Ureter (tissue), 1 donor: ENCODE results near the gene SLC2A9. TPM values are rescaled to one million over a fixed set of nuclear protein-coding genes. Genes with fewer than 3 reads are reported as not detected.
A peak's percentile ranks its signal among the peaks of the same experiment; 100 is the strongest.

Source experiments
- DNase-seq: peaks from one replicate; pipeline ENCODE4 v3.0.0-alpha.2; 2020; ENCODE audit warnings: low spot score
- total RNA-seq: library from RNA; stranded (reverse); gene quantifications from one replicate; pipeline ENCODE4 v1.2.4, GENCODE V29; 2023
- donor health status: DM: yes; HTN: yes; CAD: no.

SLC2A9 gene
- total RNA-seq, 1 donor from 2014 or later: 67.5 TPM

DNA sequence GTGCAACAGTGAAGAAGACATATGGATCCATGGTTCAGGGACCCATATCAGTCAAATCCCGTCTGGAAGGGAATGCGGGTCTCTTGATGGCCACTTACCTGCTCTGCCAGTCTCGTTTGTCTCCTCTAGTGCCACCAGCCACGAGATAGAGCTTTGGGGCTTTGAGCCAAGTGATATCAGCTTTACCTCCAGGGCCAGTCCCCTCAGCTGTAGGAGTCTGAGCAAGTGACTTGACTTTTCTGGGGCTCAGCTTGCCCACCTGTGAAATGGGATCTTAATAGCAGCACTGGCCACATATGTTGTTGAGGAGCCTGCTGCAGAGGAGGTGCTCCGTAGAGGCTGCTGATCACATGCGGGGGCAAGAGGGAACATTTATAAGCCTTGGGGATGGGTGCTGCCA is 1.2 kb downstream of the SLC2A9 start:
- DNase-seq: no peak

DNA sequence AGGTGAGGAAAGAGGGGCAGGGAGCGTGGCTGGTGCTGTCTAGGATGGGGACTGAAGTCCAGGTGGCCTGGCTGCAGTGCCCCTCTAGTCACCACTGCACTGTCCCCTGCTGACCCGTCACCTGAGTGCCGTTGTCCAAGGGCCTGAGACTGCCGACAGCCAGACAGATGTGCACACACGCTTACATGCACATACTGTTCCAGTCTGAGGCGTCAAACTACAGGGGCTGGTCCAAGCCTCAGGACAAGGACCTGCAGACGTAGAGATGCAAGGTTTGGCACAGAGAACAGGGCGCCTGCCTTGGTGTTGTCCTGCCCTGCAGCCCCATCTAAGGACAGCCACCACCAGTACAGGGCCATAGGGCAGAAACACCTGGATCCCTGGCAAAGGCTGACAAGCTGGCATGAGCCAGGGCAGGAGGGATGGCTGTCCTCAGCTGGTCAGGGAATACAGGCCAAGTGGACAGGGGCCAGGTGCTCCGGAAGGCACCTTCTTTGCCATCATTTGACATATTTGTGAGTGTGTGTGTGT is 1.7 kb downstream of the SLC2A9 start:
- no peak for DNase-seq

DNA sequence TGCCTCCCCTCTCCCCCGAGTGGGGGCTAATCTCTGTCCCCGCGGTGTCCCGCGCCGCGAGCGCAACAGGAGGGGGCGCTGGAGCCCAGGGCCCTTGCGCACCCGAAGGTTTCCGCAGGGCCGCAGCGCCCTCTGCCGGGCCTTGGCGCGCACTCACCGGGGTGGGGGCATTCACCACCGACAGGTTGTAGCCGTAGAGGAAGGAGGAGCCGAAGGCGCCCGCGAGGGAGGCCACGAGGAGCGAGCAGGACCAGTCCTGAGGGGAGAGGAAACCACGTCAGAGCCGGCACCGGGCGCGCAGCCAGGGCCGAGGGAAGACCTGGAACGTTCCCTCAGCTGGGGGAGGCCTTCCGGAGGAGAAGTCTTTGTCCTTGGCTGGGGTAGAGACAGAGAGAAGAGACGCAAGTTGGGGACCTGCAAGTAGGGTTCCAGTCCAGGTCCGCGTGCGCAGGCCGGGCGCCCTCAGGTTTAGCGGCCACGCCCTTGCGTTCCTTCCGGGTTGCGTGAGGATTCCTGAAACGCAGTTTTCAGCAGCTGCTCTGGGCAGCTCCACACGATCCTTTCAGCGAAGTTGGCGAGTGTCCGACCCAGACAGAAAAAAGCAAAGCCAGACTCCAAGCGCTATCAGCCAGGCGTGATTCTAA is 2.4 kb downstream of the SLC2A9 start:
- peak; percentile 98 for DNase-seq

DNA sequence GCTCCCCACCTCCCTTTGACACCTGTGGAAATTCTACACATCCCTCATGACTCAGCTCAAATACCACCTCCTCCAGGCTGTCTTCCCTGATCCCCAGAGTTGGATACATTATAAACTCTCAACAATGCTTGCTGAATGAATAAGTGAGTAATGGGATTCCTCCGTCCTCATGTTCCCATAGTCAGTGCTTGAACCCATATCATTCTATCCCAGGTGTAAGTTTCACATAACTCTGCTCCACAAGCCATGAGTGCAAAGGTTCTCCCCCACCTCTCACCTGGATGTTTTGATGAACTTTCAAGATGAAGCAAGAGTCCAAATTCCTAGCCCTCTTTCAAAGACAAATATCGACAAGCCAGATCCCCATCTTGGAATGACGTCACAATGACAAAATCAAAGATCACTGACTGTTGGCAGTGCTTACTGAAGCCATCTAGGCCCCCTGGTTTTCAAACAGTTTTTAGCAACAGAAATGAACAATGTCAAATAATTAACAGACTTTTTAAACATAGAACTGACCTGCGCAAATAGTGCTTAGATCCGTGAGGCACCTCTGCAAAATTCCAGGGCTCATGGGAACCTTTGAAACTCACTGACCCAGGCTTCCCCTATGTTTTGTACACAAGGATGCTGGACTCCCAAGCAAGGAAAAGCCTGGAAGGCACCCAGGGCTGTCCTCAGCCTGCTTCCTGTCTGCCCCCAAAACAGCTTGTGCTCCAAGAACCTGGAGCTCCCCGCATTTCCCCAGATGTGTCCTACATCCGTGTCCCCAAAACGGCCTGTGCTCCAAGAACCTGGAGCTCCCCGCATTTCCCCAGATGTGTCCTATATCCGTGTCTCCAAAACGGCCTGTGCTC is 4.0 kb downstream of the SLC2A9 start:
- DNase-seq: no peak

DNA sequence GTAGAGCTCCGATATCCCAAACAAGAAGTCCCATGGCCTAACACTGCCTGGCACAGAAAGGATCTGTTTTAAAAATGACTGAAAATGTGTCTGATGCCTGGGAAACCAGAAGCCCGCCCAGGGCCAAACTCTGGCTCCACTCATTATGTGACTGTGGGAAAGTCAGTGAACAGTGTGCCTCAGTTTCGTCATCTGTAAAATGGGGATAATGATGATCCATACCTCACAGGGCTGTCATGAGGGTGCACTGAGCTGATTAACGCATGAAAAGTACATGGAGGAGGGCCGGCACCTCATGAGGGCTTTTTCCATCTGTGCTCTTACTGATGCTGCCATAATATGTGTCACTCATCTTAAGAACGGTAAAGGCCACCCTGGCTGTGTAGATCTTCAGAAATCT is 5.1 kb downstream of the SLC2A9 start:
- no peak for DNase-seq

DNA sequence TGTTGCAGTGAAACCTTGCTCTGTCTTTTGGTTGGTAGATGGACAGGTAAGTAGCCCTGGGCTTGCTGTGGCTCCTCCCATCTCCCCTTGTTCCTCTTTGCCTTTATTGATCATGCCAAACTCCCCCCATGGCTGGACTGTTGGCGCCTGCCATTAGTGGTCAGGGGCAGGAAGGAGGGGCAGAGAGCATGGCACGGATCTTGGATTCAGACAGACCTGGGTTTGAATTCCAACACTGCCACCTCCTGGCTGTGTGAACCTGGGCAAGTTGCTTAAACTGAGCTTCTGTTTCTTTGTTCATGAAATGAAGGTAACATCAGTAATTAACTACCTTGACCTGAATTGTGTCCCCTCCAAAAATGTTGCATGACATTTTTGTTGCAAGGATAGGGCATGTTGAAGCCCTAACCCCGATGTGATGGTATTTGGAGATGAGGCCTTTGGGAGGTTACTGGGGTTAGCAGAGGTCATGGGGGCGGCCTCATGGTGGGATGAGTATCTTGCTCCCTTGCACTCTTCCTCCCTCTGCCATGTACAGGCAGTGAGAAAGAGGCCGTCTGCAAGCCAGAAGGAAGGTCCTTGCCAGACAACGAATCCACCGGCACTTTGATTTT is 6.0 kb downstream of the SLC2A9 start:
- DNase-seq: no peak

DNA sequence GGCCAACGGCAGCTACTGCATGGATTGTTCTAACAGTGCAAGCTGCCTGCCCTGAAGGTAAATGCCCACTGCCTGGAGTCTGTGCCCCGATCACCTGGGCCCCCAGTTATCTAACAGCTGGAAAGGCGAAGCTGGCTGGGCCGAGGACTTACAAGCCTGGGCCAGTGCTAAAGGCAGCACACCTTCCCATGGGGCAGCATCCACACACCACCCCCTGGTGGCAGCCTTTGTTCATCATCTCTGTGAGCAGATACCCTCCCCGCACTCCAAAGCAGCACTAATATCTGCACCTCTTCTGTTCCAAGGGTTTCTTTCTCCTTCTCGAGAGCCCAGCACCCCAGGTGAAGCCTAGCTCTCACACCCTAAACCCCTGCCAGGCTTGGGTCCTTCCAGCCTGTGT is 7.6 kb downstream of the SLC2A9 start:
- DNase-seq: no peak

DNA sequence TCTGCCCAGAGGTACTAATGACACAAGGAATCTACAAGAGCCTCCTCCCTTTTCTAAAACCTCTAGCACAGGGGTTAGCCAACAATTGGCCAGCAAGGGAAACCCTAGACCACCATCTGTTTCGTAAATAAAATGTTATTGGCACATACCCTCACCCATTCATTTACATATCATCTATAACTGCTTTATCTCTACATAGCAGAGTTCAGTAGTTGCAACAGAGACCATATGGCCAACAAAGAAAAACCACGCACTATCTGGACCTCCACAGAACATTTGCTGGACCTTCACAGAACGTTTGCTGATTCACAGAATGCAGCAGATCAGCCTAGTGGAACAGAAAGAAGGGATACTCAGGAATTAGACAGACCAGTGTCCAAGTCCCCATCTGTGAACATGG is 9.4 kb downstream of the SLC2A9 start:
- DNase-seq: no peak

DNA sequence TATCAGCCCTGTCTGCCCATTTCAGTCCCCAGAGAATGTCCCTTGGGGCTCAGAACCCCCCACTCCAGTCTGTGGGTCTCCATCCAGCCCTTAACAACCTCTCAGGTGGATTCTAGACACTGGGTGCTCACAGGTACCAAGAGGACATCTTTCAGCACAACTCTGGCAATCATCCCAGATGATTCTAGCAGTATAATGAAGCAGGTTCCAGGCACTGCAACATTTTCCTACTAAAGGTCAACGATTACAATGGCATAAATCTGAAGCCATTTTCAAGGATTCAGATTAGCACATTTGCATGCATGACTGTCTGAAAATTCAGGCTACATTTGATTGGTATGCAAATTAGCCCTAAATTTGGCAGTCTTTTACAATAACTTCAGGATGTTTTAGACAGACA is 10.0 kb downstream of the SLC2A9 start:
- DNase-seq: no peak

DNA sequence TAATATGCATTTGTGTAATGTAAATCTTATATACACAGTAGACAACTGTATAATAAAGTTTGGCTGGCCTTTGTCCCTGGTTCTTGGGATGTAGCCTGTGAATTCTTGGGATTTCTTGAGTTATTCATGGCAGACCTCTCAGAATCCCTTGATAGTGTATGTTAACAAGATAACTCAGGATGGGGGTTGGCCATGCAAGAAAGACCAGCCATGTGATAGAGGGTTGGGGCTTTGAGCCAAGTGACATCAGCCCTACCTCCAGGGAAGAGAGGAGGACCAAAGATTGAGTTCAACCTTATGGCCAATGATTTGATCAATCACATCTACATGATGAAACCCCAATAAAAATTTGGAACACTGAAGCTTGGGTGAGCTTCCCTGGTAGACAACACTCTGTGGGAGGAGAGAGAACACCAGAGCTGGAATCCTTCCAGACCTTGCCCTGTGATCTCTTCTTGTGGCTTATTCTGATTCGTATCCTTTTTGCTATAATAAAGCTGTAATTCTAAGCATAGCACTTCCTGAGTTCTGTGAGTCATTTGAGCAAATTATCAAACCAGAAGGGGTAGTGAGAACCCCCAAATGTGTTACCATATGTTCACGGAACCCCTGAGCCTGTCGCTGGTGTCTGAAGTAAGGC is 11.3 kb downstream of the SLC2A9 start:
- no peak for DNase-seq

DNA sequence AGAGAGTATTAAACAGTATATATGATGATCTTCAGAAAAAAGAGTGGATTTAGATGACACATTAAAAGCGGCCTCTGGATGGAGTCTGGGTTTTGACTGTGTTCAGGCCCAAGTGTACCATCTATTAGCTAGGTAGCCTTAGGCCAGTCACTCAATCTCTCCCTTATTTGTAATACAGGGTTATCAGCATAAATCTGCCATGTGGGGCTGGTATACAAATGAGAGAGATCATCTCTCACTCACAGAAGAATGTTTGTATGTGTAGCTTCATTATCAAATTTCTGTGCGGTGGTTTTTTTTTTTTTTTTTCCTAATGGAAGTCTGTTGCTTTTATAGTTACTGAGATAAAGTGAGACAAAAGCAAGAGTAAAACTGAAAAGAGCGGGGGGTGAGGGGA is 12.7 kb downstream of the SLC2A9 start:
- DNase-seq: no peak

DNA sequence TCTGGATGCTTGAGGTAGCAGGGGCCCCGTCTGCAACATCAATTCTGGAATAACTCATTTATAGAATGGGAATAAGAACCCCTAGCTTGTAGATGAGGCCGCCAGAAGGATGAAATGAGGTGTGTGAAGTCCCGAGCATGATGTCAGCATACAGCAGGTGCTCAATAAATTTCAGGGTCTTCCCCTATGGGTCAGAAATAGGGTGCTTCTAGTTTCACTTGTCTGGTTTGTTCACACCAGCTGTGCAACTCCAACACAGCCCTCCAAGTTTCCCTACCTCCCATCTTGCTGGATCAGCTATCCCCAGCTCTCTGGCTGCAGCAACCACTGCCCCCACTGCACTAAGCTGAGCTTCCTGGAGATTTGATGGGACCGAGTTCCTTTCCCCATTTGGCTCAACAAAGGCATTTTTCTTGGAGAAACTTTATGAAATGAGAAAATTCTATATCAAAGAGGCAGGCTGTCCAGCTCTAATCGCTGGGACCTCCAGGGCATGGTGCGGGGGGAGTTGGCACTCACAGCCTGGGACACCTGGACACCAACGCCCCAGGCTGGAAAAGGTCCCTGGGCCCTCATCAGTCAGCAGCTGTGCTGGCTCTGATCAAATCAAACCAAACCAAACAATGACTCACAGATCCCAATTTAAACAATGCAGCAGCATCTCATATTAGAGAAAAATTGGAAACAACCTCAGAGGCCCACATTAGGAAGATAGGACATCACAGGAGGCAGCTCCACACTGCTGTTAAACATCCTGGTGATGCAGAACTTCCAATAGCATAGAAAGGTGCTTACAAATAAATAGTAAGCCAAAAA is 13.3 kb downstream of the SLC2A9 start:
- DNase-seq: no peak

DNA sequence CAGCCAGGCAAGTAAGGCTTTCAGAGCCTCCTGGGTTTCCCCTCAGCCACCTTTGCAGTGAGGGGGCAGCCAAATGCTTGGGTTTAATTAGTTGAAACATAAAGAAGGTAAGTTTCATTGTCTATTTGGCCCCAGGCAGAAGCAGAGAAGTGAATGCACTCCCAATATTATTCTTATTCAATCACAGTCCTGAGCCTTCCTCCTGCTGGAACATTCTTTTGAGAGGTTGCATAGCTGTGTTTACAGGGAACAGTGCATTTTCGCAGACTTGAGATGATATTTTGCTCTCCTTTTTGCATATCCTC is 13.9 kb downstream of the SLC2A9 start:
- DNase-seq: no peak

DNA sequence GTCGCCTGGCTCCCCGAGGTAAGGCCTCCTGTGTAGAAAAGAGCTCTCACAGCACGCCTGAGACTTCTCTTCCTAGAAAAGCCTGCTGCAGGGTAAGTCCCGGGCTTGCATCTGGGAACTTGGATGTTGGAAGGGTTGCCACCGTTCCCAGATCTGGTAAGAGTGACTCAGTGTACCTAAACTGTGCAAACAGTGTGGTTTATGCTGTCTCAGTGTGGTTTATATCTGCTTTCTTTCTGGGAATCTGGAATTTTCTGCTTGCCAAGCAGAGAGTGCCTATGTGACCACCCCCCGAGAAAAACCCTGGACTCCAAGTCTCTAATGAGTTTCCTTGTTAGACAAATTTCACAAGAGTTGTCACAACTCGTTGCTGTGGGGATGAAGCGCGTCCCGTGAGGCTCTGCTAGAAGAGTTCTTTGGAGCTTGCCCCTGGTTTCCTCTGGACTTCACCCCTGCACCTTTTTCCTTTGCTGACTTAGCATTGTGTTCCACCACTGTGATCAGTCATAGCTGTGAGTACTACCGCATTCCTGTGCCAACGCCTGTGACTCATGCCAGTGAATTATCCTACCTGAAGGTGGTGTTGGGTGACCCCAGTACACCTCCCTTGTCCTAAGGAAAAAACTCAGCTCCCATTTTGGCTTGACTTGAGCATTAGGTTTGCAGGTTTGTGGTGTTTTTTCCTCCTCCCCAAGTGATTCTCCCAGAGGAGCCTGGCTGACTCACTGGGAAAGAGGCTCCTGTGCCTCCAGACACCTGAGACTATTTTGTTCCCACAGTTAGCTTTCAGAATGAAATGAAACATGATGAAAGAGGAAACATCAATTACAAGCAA is 14.5 kb downstream of the SLC2A9 start:
- peak; percentile 75 for DNase-seq

DNA sequence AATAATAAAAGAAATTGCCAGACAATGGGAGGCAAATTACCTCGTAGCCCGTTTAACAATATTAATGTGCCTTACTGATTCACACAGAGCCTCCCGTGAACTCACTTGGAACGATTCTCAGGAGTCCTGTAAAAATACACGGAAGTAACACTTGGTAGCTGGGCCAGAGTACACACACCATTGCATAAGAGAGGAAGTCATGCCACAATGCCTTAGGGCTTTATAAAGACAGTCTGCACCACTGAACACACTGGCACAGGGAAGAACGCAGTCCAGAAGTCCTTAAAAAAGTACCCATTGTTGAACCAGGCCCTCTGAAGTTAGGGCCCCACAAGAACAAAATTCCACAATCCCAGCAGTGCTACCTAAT is 15.1 kb downstream of the SLC2A9 start:
- DNase-seq: peak; percentile 65

DNA sequence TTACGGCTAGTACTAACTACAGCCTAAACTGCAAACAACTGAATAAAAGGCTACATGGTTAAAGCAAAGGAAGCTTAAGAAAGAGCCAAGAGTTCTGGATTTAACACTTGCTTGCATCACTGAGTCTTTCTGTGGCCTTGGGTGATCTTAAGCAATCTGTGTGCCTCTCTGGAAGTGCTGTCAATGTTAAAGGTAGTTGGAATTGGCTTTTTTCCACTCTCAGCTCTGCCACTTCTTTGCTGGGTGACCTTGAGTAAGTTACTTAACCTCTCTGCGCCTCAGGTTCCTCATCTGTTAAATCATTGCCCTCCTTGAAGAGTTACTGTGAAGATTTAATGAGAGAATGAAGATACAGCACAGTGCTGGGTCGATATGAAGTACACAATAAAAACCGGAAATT is 15.7 kb downstream of the SLC2A9 start:
- DNase-seq: no peak

DNA sequence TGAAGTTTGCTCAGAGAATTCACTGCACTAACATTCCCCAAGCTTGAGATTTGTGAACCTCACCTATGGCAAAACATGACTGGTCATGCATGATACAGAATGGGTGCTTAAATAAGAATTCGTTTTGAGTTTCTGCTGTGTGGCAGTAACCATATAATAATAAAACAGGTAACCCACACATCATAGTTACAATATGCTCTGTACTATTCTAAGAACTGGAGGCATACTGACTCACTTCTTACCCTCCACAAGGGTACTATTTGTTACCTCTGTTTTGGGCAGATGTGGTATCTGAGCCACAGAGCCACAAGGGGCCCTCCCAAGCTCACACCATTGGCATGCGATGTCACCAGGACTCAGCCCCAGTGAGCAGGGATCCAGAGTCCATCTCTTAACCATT is 17.6 kb downstream of the SLC2A9 start:
- DNase-seq: no peak

DNA sequence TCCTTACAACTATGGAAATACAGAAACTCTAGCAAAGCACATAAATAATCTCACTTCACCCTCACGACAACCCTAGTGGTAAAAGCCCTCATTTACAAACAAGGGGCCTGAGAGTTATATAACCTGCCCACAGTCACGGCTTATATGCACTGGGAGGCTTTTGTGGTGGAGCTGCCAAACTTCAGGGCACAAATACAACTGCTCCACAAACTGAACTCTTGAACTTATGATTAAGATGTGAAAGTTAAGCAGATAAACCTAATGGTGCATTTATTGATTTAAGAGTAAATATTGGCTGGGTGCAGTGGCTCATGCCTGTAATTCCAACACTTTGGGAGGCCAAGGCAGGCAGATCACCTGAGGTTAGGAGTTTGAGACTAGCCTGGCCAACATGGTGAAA is 19.0 kb downstream of the SLC2A9 start:
- no peak for DNase-seq

DNA sequence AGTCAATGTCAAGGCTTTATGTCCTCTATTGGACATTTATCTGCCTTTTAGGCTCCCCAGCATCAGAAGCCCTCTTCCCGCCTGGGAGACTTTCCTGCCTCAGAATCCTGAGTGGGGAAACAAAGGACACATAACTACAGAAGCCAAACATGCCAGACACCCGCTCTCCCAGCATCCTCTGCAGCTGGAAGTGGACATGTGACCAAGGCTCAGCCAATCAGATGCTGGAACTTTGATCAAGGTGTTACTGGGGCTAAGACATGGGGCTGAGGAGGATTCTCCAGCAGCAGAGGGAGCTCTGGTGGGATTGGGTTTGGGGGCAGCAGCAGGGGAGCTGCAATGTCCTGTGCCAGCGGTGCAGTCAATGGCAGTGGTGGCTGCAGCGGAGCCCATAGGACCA is 19.5 kb downstream of the SLC2A9 start:
- no peak for DNase-seq

DNA sequence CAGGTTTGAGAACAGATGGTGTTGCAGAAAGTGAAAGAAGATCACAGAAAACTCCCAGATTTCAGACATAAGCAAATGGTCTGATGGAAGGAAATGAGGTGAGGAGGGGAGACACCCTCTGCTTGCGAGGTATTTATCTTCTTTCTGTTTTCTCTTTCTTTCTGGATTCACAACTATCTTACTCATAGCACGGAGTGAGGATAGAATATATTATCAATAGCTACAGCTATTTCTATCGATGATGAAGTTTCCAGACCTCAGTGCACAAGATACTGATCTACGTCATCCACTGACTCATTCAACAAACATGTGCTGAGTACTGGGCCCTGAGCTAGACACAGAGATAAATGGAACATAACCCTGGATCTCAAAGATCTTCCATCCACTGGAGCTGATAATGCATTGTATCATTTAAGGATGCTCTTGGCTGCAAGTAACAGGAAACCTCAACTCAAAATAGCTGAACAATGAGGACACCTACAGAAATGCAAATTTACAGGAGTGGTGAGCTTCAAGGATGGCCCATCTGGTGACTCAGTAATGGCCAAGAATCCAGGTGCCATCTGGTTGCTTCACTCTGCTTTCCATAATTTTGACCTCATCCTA is 21.2 kb downstream of the SLC2A9 start:
- no peak for DNase-seq
